Neural progenitor cell (in vitro differentiated cells): ENCODE results near the gene APC.

Experiments
- EZH2phosphoT487 ChIP-seq: fragments of 200-600 bp; sonication (generic); IDR thresholded peaks from 2 replicates; pipeline ENCODE4 v1.6.1; 2017; ENCODE audit warnings: antibody characterized with exemption
- TF ChIP-seq, protein P1 (sequence below): fragments of 200-600 bp; sonication (generic); IDR thresholded peaks from 2 replicates; pipeline ENCODE4 v1.5.1; 2017; ENCODE audit warnings: antibody characterized with exemption, mild to moderate bottlenecking

GRCh38 chr5:112692472-112692871 is 45.2 kb upstream of the APC start:
- TF ChIP-seq, protein P1, sequence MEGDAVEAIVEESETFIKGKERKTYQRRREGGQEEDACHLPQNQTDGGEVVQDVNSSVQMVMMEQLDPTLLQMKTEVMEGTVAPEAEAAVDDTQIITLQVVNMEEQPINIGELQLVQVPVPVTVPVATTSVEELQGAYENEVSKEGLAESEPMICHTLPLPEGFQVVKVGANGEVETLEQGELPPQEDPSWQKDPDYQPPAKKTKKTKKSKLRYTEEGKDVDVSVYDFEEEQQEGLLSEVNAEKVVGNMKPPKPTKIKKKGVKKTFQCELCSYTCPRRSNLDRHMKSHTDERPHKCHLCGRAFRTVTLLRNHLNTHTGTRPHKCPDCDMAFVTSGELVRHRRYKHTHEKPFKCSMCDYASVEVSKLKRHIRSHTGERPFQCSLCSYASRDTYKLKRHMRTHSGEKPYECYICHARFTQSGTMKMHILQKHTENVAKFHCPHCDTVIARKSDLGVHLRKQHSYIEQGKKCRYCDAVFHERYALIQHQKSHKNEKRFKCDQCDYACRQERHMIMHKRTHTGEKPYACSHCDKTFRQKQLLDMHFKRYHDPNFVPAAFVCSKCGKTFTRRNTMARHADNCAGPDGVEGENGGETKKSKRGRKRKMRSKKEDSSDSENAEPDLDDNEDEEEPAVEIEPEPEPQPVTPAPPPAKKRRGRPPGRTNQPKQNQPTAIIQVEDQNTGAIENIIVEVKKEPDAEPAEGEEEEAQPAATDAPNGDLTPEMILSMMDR, result no peak
- no peak for TF ChIP-seq EZH2phosphoT487
